GM12878 (cell line): ENCODE measurements around the gene FURIN. TPM values are rescaled to one million over a fixed set of nuclear protein-coding genes. Genes with fewer than 3 reads are reported as not detected.
A peak's percentile ranks its signal among the peaks of the same experiment; 100 is the strongest.

Experiments
- BCL11A ChIP-seq: IDR thresholded peaks from 2 replicates; pipeline ENCODE4 v1.6.1; 2011; ENCODE audit warnings: low read depth, low read length
- BHLHE40 ChIP-seq, 2 experiments: fragments of 450-650 bp in 1 of 2; IDR thresholded peaks; 2 replicates each; pipeline ENCODE4 v1.6.1; 2011 to 2017; ENCODE audit warnings: low read depth in 2 of 2, borderline replicate concordance in 1 of 2, improper control_type of control experiment in 1 of 2, low read length in 1 of 2, mild to moderate bottlenecking in 1 of 2
- CBFB ChIP-seq: IDR thresholded peaks from 2 replicates; pipeline ENCODE4 v1.6.1; 2016; ENCODE audit warnings: antibody characterized with exemption, low read depth
- CHD2 ChIP-seq: IDR thresholded peaks from 2 replicates; pipeline ENCODE4 v1.6.1; 2011; ENCODE audit warnings: low read depth, low read length, improper control_type of control experiment, borderline replicate concordance
- CREB1 ChIP-seq: IDR thresholded peaks from 2 replicates; pipeline ENCODE4 v1.6.1; 2012; ENCODE audit warnings: low read depth, mild to moderate bottlenecking, inconsistent platforms
- CREM ChIP-seq: IDR thresholded peaks from 2 replicates; pipeline ENCODE4 v1.6.1; 2014; ENCODE audit warnings: antibody characterized with exemption, low read depth
- GATAD2B ChIP-seq: fragments of 450-650 bp; conservative IDR thresholded peaks from 2 replicates; pipeline ENCODE4 v1.6.1; 2017; ENCODE audit warnings: low read depth, mild to moderate bottlenecking, moderate library complexity
- IKZF2 ChIP-seq, 2 experiments: fragments of 450-650 bp; IDR thresholded peaks; 2 replicates each; pipeline ENCODE4 v1.6.1; 2017; ENCODE audit warnings: mild to moderate bottlenecking in 2 of 2, moderate library complexity in 2 of 2
- MTA2 ChIP-seq: fragments of 450-650 bp; IDR thresholded peaks from 2 replicates; pipeline ENCODE4 v1.6.1; 2016; ENCODE audit warnings: low read depth, mild to moderate bottlenecking, moderate library complexity
- MTA3 ChIP-seq: IDR thresholded peaks from 2 replicates; pipeline ENCODE4 v1.6.1; 2012; ENCODE audit warnings: low read length, inconsistent platforms, borderline replicate concordance
- NRF1 ChIP-seq: conservative IDR thresholded peaks from 2 replicates; pipeline ENCODE4 v1.6.1; 2011; ENCODE audit warnings: mild to moderate bottlenecking, low read depth, low read length, improper control_type of control experiment
- SREBF2 ChIP-seq: IDR thresholded peaks from 2 replicates; pipeline ENCODE4 v1.6.1; 2012; ENCODE audit warnings: mild to moderate bottlenecking, low read length
- WRNIP1 ChIP-seq: IDR thresholded peaks from 2 replicates; pipeline ENCODE4 v1.6.1; 2011; ENCODE audit warnings: low read depth, low read length, improper control_type of control experiment, borderline replicate concordance
- YY1 ChIP-seq: IDR thresholded peaks from 2 replicates; pipeline ENCODE4 v1.6.1; 2011; ENCODE audit warnings: low read depth, mild to moderate bottlenecking, low read length
- ZBED1 ChIP-seq: IDR thresholded peaks from 2 replicates; pipeline ENCODE4 v1.6.1; 2016; ENCODE audit warnings: borderline replicate concordance
- ZNF207 ChIP-seq: fragments of 450-650 bp; IDR thresholded peaks from 2 replicates; pipeline ENCODE4 v1.6.1; 2014; ENCODE audit warnings: antibody characterized with exemption, mild to moderate bottlenecking, borderline replicate concordance
- polyA plus RNA-seq, 11 experiments: library from polyadenylated mRNA; depleted of rRNA in 4 of 11; unstranded in 6 of 11; stranded (reverse) in 5 of 11; fragments of >200 nt; fragmentation: Nextera tagmentation in 4 of 11; fragmentation: Illumina TruSeq in 1 of 11; extraction: Ambion mirVana in 4 of 11; extraction: Trizol in 1 of 11; gene quantifications; 1 replicate in 1 of 11; 2 replicates in 10 of 11; pipeline versions ENCODE4 v1.2.1 to v1.2.3, GENCODE V29; 2011 to 2016; ENCODE audit warnings: inconsistent platforms in 2 of 11, missing spikeins in 2 of 11, low read depth in 1 of 11
- total RNA-seq, 4 experiments: library from RNA; depleted of rRNA in 3 of 4; stranded (reverse); fragments of >200 nt in 3 of 4; fragmentation: Illumina TruSeq in 1 of 4; extraction: Trizol in 1 of 4; gene quantifications; 2 replicates each; pipeline versions ENCODE4 v1.2.1 to v1.2.3, GENCODE V29; 2013 to 2021
- TF ChIP-seq, protein P1 (sequence below): fragments of 450-650 bp; IDR thresholded peaks from 2 replicates; pipeline ENCODE4 v1.6.1; 2017; ENCODE audit warnings: mild to moderate bottlenecking, low read depth, inconsistent platforms; ENCODE audit not compliant: poor library complexity, severe bottlenecking
- TF ChIP-seq, protein P2 (sequence below): fragments of 450-650 bp; conservative IDR thresholded peaks from 2 replicates; pipeline ENCODE4 v1.6.1; 2017; ENCODE audit warnings: mild to moderate bottlenecking, moderate library complexity
- TF ChIP-seq, protein P3 (sequence below): fragments of 450-650 bp; IDR thresholded peaks from 2 replicates; pipeline ENCODE4 v1.6.1; 2017; ENCODE audit warnings: mild to moderate bottlenecking, moderate library complexity
- TF ChIP-seq, protein P4 (sequence below): IDR thresholded peaks from 2 replicates; pipeline ENCODE4 v1.6.1; 2012; ENCODE audit warnings: low read depth, low read length, improper control_type of control experiment
- TF ChIP-seq, protein P5 (sequence below): IDR thresholded peaks from 2 replicates; pipeline ENCODE4 v1.6.1; 2011; ENCODE audit warnings: borderline replicate concordance, low read depth, mild to moderate bottlenecking, moderate library complexity, mixed read lengths, low read length; ENCODE audit not compliant: insufficient read depth; ENCODE audit errors: extremely low read length

Gene FURIN
- total and polyA plus RNA-seq, 10 of the 15 experiments (the other 5 are each of a cell fraction or from before 2014, with no cell fraction given), result 0.47 to 39.9 (median 8.0) TPM

DNA sequence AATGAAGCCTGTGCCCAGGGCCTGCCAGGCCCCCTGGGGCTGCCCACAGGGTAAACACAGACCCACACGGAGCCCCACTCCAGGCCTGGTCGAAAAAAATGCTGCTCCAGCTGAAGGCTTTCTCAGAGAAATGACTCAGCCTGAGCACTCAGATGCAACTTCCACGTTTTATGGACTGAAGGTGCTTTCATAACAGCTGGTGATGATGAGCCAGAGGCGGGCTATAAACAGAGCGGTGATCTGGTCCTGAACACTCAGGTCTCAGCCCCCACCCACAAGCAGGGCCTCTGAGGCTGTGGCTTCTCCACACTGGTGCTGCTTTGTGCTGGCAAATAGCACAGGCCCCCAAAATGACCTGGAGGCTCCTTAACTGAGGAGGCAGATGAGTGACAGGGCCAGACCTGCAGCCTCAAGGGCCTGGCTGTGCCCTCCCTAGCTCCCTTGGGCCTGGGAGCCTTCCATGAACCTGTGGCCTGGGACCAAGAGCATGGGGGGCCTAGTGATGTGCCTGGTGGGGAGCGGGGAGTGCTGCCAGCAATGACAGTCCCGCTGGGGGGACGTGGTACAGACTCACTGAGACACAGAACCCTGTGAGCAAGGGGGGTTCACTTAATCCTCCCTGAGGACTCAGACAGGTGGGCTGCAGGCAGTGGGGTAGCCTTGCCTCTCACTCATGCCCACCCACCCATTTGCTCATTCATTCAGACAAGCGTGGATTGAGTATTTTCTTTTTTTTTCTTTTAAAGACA is 23.0 kb upstream of the FURIN start (continued):
- TF ChIP-seq IKZF2 (IDR thresholded peaks at IDR 0.05) (peak; percentile 65 to 77; a peak in 3 of 4 replicates), NRF1 (no peak), YY1 (no peak), WRNIP1 (no peak), CREB1 (peak; percentile 59), CREM (peak; percentile 62), CBFB (peak; percentile 39; the same call in 1 of the 2 replicates), CHD2 (no peak), BHLHE40 (IDR thresholded peaks at IDR 0.05; ENCODE audit: borderline replicate concordance in 1 of 2, low read depth in 2 of 2, low read length in 1 of 2) (0 out of 4 replicates have a peak, but pooled peaks of 1 of the 2 experiments have one; percentile 2), BCL11A (0 out of 2 replicates have a peak, but pooled peaks have one; percentile 14), SREBF2 (no peak), ZBED1 (no peak), ZNF207 (no peak), MTA2 (0 out of 2 replicates have a peak, but pooled peaks have one; percentile 44), GATAD2B (peak; percentile 42), MTA3 (no peak)
- TF ChIP-seq, protein P1, sequence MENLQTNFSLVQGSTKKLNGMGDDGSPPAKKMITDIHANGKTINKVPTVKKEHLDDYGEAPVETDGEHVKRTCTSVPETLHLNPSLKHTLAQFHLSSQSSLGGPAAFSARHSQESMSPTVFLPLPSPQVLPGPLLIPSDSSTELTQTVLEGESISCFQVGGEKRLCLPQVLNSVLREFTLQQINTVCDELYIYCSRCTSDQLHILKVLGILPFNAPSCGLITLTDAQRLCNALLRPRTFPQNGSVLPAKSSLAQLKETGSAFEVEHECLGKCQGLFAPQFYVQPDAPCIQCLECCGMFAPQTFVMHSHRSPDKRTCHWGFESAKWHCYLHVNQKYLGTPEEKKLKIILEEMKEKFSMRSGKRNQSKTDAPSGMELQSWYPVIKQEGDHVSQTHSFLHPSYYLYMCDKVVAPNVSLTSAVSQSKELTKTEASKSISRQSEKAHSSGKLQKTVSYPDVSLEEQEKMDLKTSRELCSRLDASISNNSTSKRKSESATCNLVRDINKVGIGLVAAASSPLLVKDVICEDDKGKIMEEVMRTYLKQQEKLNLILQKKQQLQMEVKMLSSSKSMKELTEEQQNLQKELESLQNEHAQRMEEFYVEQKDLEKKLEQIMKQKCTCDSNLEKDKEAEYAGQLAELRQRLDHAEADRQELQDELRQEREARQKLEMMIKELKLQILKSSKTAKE, result no peak
- TF ChIP-seq, protein P2, sequence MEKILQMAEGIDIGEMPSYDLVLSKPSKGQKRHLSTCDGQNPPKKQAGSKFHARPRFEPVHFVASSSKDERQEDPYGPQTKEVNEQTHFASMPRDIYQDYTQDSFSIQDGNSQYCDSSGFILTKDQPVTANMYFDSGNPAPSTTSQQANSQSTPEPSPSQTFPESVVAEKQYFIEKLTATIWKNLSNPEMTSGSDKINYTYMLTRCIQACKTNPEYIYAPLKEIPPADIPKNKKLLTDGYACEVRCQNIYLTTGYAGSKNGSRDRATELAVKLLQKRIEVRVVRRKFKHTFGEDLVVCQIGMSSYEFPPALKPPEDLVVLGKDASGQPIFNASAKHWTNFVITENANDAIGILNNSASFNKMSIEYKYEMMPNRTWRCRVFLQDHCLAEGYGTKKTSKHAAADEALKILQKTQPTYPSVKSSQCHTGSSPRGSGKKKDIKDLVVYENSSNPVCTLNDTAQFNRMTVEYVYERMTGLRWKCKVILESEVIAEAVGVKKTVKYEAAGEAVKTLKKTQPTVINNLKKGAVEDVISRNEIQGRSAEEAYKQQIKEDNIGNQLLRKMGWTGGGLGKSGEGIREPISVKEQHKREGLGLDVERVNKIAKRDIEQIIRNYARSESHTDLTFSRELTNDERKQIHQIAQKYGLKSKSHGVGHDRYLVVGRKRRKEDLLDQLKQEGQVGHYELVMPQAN, result no peak
- TF ChIP-seq, protein P3, sequence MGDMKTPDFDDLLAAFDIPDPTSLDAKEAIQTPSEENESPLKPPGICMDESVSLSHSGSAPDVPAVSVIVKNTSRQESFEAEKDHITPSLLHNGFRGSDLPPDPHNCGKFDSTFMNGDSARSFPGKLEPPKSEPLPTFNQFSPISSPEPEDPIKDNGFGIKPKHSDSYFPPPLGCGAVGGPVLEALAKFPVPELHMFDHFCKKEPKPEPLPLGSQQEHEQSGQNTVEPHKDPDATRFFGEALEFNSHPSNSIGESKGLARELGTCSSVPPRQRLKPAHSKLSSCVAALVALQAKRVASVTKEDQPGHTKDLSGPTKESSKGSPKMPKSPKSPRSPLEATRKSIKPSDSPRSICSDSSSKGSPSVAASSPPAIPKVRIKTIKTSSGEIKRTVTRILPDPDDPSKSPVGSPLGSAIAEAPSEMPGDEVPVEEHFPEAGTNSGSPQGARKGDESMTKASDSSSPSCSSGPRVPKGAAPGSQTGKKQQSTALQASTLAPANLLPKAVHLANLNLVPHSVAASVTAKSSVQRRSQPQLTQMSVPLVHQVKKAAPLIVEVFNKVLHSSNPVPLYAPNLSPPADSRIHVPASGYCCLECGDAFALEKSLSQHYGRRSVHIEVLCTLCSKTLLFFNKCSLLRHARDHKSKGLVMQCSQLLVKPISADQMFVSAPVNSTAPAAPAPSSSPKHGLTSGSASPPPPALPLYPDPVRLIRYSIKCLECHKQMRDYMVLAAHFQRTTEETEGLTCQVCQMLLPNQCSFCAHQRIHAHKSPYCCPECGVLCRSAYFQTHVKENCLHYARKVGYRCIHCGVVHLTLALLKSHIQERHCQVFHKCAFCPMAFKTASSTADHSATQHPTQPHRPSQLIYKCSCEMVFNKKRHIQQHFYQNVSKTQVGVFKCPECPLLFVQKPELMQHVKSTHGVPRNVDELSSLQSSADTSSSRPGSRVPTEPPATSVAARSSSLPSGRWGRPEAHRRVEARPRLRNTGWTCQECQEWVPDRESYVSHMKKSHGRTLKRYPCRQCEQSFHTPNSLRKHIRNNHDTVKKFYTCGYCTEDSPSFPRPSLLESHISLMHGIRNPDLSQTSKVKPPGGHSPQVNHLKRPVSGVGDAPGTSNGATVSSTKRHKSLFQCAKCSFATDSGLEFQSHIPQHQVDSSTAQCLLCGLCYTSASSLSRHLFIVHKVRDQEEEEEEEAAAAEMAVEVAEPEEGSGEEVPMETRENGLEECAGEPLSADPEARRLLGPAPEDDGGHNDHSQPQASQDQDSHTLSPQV, result no peak
- TF ChIP-seq, protein P4, sequence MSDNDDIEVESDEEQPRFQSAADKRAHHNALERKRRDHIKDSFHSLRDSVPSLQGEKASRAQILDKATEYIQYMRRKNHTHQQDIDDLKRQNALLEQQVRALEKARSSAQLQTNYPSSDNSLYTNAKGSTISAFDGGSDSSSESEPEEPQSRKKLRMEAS, result no peak
- TF ChIP-seq, protein P5, sequence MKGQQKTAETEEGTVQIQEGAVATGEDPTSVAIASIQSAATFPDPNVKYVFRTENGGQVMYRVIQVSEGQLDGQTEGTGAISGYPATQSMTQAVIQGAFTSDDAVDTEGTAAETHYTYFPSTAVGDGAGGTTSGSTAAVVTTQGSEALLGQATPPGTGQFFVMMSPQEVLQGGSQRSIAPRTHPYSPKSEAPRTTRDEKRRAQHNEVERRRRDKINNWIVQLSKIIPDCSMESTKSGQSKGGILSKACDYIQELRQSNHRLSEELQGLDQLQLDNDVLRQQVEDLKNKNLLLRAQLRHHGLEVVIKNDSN, result no peak
